Fibroblast of skin of right biceps (primary cell): ENCODE results near the gene GNB1.

ENCODE experiments used
- DNase-seq: peaks from one replicate; pipeline ENCODE4 v3.0.0-alpha.2; 2013

GNB1 gene

DNA sequence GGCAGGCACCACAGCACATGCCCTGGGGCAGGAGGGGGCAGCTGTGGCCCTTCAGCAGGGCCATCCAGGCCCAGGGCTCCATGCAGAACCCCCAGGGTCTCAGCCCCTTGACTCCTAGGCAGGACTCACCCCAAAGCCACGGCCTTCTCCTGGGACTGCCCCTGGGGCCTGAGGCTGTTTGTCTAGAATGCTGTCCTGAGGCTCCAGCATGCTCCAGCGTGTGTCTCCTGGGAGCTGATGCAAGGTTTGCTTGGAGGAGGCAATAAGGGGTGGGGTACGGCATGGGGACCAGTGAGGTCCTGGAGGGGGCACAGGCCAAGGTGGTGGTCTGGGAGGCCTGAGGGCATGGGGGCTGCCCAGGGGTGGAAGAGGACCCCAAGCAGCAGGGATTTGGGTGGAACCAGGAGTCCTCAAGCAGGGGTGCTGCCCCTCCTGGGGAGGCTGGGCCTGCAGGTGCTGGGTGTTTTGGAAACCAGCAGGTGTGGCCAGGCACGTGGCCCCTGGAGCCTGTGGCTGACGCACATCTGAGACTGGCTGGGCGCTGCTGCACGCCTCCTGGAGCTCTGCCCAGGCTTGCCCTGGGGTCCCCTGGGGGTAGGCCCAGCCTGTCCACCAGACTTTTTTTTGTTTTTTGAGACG, 16.3 kb upstream of the GNB1 start:
- DNase-seq = peak; percentile 26

DNA sequence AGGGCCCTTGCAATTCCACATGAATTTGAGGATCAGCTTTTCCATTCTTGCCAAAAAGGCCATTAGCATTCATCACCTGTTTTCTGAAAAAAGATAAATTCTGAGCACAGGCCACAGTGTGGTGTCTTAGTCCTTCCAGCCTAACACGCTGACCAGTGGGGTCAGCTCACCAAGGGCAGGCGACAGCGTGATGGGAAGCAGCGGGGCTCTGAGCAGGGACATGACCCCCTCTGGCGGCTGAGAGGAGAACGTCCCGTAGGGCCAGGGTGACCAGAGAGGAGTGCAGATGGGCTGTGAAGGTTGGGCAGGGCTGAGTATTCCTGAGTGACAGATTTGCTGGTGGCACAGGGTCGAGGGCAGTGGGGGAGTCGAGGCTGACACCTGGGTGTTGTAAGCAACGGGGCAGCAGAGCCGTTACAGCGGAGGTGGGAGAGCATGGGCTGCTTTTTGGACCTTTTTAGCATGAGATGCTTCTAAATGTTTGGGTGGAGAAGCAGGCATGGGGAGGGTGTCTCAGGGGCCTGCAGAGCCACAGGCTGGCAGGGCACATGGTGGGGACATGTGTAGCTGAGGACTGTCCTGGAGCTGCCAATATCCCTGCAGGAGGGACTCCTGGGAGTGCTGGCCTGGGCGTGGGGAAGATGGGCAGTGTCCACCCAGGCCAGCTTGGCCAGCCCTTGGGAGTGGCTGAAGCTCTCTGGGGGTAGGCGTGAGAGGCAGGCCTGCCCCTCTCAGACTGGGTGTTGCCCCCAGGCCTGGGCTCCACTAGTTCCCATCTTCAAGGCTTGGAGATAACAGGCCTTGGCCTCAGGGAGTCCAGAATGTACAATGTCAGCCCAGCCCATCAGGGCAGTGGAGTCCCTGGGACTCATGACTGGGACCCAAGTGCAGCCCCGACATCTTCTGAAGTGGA, 15.6 kb upstream of the GNB1 start:
- peak; percentile 65 for DNase-seq

DNA sequence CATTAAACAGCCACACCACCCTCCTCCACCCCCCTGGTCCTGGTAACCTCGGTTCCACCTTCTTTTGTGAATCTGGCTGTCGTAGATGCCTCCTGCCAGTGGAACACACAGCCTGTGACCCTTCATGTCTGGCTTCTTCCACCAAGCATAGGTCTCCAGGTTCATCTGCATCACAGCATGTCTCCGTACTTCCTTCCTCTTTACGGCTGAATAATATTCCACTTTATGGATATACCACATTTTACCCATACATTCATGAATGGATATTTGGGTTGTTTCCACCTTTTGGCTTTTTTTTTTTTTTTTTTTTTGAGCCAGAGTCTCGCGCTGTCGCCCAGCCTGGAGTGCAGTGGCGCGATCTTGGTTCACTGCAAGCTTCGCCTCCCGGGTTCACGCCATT, 12.3 kb upstream of the GNB1 start:
- no peak for DNase-seq

DNA sequence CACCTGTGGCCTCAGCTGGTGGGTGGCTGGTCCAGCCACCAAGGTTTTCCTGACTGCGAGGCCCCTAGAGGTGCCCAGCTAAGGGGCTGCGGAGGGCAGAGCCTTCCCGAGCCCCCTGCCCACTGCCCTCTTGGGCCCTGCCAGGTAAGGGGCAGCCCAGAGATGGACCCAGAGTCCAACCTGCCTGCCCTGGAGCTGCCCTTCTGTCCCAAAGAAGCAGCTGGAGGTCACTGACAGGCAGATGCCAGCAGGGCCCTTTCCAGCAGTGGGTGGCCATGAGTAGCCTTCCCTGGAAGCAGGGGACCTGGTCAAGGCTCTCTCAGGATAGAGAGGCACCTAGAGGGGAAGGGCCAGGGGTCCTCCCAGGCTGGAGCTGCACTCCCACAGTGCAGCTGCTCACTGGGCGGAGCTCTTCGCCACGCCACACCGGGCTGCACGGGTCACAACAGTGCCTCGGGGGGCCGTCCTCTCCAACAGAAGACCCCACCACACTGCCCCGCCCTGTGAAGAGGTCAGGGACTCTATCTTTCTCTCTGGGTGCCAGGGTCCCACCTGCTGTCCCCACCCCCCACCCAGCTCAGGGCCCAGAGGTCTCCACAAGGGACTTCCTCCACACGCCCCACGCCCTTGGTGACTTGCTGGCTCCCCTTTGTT, 10.9 kb upstream of the GNB1 start:
- no peak for DNase-seq

DNA sequence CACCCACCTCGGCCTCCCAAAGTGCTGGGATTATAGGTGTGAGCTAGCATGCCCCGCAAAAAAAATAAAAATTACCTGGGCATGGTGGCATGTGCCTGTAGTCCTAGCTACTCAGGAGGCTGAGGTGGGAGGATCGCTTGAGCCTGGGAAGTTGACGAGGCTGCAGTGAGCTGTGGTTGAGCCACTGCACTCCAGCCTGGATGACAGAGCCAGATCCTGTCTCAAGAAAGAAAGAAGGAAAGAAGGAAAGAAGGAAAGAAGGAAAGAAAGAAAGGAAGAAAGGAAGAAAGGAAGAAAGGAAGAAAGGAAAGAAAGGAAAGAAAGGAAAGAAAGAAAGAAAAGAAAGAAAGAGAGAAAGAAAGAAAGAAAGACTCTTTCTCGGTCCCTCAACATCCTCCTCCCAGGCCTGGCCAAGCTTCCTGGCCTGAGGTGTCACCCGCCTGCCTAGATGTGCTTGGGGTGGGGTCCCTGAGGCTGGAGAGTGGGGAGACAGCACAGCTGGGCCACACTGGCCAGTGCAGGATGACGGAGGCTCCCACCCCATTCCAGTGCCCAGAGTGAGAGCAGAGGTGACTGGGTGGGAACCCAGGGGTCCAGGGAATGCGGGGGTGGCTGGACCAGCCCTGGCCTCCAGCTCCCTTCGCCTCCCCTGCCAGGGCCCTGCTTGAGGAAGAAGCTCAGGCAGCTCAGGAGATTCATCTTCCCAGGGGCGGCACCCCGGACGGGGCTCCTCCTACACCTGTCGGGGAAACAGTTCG, 10.2 kb upstream of the GNB1 start:
- DNase-seq = no peak

DNA sequence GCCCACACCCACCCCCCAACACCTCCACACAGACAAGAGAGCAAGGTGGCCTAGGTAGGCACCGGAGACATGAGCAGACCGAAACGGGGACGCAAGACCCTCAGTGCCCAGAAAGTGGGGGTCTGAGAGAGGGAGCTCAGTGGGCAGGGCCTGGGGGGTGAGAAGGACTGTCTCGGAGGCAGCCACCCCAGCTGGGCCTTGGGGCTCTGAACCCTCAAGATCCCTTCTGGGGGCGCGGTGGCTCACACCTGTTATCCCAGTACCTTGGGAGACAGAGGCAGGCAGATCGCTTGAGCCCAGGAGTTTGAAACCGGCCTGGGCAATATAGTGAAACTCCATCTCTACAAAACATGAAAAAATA, 9.1 kb upstream of the GNB1 start:
- DNase-seq = no peak

DNA sequence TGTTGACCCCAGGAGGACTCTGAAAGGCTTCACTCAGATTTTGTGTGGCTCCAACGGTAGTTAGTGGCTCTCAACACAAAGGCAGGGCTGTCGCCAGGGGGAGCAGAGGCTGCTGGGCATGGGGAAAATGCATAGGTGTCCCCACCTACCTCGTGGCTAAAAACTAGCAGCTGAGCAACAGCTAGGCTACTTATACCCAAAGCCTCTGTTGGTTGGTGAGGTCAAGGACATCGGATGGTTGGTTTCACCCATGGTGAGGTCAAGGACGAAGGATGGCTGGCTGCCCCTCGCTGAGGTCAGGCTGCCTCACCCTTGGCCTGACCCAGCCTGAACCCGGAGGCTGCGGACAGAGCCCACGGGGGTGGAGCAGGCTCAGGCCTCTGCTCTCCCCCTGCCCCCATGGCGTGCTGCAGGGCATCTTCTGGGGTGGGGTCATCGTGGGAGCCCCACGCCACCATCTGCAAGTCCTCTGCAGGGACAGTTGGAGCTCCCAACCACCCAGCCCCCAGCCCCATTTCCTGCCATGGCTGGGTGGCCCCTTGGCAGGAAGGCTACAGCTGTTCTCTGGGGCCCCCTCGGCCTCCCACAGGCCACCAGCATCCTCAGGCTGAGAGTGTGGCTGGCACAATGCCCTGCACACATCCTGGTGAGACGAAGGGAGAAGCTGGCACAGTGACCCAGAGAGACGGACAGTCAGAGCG, 8.5 kb upstream of the GNB1 start:
- DNase-seq = no peak

DNA sequence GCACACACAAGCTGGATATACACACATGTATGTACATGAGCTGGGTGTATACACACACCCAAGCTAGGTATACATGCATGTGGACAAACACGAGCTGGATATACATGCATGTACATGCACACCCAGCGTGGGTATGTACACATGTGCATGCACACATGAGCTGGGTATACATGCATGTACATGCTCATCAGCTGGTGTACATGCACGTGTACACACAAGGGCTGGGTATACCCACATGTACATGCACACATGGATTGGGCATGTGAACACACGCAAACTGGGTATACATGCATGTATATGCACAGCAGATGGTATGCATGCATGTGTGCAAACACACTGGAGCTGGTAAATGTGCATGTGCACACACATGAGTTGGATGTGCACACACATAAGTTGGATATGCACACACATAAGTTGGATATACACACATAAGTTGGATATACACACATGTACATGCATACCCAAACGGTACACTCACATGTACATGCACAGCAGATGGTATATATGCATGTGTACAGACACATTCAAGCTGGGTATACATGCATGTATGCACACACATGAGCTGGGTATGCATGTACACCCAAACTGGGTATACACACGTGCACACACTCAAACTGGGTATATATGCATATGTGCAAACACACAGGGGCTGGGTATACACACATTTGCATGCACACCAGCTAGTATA, 7.5 kb upstream of the GNB1 start:
- no peak for DNase-seq

DNA sequence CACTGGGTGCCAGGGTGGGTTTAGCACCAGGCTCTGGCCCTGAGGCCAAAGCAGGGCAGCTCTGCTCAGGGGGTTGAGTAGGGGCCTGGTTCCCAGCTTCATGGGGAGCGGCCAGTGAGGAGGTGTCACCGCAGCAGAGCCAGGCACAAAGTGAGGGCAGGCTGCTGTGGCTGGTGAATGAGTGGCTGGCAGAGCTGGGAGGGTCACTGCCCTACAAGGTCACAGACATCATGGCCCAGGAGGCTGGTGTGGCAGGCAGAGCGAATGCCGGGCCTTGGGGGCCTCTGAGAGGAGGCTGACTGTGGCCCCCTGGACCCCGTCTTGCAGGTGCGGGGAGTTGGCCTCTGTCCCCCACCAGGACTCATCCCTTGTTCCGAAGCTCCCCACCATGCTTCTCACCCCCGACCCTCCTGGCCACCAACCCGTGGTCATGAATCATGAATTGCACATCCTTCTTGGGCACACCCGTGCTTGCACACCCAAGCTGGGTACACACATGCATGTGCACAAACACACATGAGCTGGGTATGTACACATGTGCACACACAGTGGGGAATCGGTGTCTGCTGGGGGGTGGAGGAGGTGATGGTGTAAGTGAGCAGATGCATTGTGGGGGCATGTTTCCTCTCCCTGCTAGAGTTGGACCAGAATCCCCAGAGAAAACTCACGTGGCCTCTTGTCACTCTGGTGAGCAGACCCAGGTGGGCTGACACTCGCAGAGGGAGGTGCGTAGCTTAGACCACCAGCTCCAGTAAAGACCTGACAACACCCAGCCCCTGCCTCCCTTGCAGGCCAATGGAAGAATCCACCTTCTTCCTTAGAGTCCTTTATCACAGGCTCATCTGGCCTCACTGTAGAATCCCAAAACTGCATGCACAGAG, 4.8 kb upstream of the GNB1 start:
- DNase-seq = no peak

DNA sequence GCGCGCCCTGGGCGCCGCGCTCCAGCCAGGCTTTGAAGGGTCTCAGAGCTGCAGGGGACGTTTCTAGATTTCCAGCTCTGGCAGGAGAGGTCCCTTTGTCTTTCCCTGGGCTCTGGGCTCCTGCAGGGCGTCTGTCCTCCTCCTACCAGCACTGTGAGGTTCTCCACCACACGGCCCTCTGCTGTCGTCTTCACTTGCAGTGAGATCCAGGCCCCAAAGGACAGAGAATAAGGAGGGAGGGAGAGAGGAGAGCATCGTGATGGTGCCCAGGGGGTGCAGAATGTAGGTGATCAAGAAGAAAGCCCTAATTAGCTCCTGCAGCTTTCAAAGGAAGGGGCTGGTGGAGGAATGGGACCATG, 4.2 kb upstream of the GNB1 start:
- no peak for DNase-seq

DNA sequence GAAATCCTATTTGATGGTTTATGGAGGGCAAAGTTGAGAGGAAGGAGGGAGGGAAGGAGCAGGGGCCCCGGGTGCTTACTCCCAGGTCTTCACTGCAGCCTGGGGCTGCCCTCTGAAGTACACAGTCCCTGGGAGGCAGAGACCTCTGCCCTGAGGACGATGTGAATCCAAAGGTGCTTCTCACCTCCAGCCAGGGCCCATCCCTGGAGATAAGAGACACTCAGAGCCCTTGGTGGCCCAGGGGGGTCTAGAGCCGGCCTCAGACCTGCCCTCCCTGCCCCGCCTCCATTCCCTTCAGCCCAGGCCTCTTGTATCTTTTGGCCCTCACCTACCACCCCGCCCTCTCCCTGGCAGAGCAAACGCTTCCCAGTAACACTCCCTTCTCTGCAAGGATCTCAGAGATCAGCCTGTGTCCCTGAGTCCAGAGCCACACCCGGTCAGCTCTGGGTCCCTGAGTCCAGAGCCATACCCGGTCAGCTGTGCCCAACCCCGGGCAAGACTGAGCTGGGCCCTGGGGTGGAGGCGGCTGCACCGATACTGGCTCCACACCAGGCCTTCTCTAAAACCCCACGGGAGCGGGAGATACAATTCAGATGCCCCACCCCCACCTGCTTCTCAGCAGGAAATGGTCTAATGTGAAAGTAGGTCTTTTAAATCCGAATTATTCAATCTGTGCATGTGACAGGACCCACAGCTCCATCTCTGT, 3.6 kb upstream of the GNB1 start:
- no peak for DNase-seq

DNA sequence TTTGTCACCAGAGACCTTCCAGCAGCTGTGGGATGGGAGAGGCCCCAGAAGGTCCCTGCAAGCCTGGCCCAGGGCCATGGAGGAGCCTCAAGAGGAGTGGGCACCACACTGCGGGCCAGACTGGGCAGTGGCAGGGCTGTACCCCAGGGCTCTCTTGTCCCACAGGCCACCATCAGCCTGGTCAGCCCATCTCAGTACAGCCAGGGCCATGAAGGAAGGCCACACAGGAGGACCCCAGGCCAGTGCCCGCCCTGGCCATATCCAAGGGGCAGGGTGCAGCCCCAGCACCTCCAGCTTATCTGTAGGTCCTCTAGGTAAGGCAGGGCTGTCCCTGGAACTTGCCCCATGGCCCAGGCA, 3.1 kb upstream of the GNB1 start:
- DNase-seq = no peak

DNA sequence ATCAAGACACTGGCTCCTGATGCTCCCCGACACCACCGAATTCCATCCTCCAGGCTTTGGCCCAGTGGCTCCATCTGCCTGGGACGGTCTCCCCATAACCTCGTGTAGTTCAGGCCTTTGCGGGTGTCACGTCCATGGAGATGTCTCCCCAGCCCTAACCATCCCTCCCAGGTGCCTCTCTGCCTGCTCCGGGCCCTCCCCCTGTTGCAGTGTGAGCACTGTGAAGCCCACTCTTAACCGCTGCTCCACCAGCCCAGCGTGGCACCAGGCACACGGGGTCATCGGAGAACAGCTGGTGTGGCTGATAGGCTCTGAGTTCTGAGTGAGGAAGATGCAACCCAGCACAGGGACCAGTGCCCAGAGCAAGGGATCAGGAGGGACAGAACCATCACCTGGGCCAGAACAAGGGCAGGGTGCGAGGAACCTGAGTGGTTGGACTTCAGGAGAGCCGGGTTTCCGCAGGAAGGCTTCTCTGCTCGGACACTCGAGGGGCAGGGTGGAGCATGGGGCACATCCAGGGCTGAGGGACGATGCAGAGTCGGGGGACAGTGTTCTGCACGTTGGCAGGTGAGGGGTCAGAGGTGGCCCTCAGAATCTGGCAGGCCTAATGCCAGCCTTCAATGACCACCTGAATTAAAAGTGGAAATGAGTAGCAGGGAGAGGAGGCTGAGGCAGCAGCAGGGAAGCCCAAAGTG, 2.6 kb upstream of the GNB1 start:
- no peak for DNase-seq

DNA sequence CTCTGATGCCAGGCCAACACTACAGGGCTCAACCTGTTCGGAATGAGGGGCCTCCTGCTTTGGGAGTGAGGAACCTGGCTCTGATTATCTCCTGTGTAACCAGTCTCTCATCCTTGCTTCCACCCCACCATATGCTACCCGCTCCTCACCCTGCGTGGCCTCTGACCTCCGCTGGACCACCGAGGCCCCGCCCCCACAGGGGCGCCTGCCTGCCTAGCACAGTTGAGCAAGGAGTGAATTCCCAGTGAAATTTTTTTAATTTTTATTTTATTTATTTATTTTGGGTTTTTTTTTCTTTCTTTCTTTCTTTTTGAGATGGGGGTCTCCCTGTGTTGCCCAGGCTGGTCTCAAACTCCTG, 1.9 kb upstream of the GNB1 start:
- DNase-seq = no peak

DNA sequence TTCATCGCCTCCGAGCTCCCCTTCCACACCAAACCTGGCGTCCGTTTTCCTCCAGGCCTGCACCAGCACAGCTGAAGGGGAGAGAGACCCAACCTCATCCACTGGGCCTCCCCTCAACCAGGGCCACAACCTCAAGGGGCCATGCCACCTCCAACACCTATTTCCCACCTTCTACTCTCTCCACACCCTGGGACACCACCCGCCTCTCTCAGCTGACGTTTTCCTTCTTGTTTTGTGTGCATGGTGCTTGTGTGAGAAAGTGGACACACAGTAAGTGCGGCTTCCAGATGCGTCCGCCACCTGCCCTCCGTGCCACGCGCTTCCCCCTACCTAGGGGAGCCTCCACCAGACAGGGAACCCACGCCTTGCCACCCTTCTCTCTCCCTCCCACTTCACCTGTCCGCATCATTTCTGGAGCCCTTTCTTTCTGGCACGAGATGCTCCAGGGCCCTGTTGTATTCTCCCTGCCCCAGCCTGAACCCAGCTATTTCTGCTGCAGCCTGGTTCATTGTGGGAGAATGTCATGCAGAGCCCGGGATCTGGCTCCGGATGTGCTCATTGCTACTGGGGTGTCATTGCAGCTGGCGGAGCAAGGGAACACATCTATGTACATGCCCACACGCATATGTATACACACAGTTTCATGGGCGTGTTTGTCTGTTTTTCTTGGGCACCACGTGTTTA, 1.3 kb upstream of the GNB1 start:
- no peak for DNase-seq

DNA sequence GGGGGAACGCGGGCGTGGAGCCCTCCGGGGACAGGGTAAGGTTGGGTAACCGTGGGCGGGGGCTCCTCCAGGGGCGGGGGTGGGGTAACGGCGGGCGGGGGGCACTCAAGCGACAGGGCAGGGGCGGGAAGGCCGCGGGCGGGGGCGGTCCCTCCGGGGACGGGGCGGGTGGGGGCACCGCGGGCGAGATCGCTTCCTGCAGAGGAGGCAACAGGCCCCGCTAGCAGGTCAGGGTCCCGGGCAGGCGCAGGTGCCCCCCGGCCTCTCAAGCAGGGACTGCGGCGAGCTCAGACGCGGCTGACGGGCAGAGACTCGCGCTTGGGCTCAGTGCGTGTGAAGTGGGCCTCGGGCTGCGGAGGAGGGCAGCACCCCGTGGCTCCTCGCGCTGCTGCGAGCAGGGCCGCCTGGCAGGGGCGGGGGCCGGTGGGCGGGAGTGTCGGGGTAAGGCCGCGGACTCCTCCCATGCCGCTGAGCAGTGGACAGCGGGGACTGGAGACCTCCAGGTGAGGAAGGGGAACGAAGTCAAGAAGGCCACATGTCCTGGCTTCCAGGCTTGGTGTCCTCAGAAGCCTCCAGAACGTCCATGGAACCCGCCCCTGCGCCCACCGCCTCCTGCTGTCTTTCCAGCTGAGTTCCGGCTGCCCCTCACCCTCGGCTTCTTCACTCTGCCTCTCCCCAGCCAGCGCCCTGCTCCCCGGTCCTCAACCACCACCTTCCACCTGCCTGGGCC, 627 bp upstream of the GNB1 start:
- peak; percentile 70 for DNase-seq

DNA sequence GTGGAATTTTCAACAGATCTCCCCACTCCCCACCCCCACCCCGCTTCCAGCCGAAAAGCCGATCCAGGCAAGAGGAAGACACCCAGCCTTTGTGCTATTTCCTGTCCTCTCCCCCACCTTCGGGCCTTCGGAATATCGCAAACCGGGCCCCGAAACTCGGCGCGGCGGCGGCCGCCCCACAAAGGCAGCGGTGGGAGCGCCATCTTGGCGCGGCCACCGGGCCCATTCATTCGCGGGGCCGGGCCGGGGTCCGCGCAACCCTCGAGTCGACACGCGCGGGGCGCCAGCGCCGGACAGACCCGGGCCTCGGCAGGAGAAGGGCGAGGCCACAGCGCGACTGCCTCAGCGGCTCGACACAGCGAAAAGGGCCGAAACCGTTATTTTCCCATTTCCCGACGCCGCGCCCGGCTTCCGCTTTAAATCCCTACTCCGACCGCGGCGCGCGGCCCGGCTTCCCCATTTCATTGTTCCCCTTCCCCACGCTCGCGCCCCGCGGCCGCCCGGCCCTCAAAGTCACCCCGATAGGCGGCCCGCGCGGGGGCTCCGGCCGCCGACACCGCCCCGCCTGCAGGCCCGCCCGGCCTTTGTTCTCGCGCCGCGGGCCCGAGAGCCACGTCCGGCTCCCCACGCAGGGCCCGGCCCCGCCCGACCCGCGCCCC, 911 bp downstream of the GNB1 start:
- peak; percentile 67 for DNase-seq

DNA sequence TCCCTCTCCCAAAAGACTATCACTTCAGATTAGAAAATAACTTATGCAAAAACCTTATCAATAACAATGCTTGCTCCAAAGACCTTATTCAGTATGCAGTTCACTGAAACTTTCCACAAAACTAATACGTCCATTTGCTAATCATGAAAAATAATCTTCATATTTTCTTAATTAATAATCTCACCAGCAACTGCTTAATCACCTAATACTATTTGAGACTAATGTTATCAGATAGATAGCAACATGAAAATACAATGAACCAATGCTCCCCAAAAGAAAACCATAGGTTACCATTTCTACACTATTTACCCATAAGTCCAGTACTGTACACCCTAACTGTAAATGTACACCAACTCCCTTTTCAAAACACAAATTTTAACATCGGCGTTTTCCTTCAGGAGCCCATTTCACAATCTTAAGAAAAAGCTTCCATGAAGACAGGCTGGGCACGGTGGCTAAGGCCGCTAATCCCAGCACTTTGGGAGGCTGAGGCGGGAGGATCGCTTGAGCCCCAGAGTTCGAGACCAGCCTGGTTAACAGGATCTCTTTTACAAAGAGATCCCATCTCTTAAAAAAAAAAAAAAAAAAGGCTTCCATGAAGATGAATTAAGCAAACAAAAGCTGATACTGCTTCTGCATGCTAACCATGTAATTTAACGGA, 1.7 kb downstream of the GNB1 start:
- no peak for DNase-seq
